GM19395 (cell line): ENCODE measurements around the gene SPATA6L.

Source experiments
- ATAC-seq: cut with Tn5 transposase; IDR thresholded peaks from one replicate; pipeline ENCODE4 v1.9.1; 2021; ENCODE audit warnings: mild to moderate bottlenecking, moderate library complexity; ENCODE audit not compliant: unreplicated experiment

The SPATA6L gene

GRCh38 chr9:4666042-4666699, at the start of gene SPATA6L:
SPATA6L (minus strand) TSS chr9:4666480; CDS start chr9:4666250, 230 bp downstream.
- ATAC-seq: peak; percentile 33

- no peak for ATAC-seq
Observed at GRCh38 chr9:4714266-4715016, 48.2 kb upstream of the SPATA6L start.

GRCh38 chr9:4713849-4714248, 47.6 kb upstream of the SPATA6L start:
- ATAC-seq: no peak

- ATAC-seq: no peak
Observed at GRCh38 chr9:4709380-4709779, 43.1 kb upstream of the SPATA6L start.

GRCh38 chr9:4706971-4707622, 40.8 kb upstream of the SPATA6L start:
- ATAC-seq: no peak

- no peak for ATAC-seq
Observed at GRCh38 chr9:4706021-4706420, 39.7 kb upstream of the SPATA6L start.

GRCh38 chr9:4704129-4704528, 37.8 kb upstream of the SPATA6L start:
- no peak for ATAC-seq

- no peak for ATAC-seq
Observed at GRCh38 chr9:4701526-4701925, 35.2 kb upstream of the SPATA6L start.

- no peak for ATAC-seq
Observed at GRCh38 chr9:4700932-4701331, 34.7 kb upstream of the SPATA6L start.

- ATAC-seq: no peak
Observed at GRCh38 chr9:4700091-4700490, 33.8 kb upstream of the SPATA6L start.

GRCh38 chr9:4691795-4692194, 25.5 kb upstream of the SPATA6L start:
- no peak for ATAC-seq

GRCh38 chr9:4690144-4690543, 23.9 kb upstream of the SPATA6L start:
- peak; percentile 64 for ATAC-seq

- peak; percentile 76 for ATAC-seq
Observed at GRCh38 chr9:4689687-4690104, 23.4 kb upstream of the SPATA6L start.

- no peak for ATAC-seq
Observed at GRCh38 chr9:4689021-4689420, 22.7 kb upstream of the SPATA6L start.

GRCh38 chr9:4686584-4686983, 20.3 kb upstream of the SPATA6L start:
- ATAC-seq: no peak

GRCh38 chr9:4686112-4686511, 19.8 kb upstream of the SPATA6L start:
- no peak for ATAC-seq

GRCh38 chr9:4684820-4685219, 18.5 kb upstream of the SPATA6L start:
- ATAC-seq: no peak

GRCh38 chr9:4680750-4681149, 14.5 kb upstream of the SPATA6L start:
- no peak for ATAC-seq

- ATAC-seq: no peak
Observed at GRCh38 chr9:4680173-4680525, 13.9 kb upstream of the SPATA6L start.

- ATAC-seq: peak; percentile 96
Observed at GRCh38 chr9:4679268-4680172, 13.2 kb upstream of the SPATA6L start, which contains the start of gene CDC37L1. CDC37L1 (plus strand) TSS chr9:4679569; CDS start chr9:4679768, 199 bp downstream.
